A549 (cell line): ENCODE measurements around the gene MAB21L3. TPM values are rescaled to one million over a fixed set of nuclear protein-coding genes. Genes with fewer than 3 reads are reported as not detected.

Source experiments
- ATAC-seq, 2 experiments: fragments of 200-7000 bp in 1 of 2; fragments of >200 bp in 1 of 2; cut with Nextera tagmentation in 1 of 2; cut with Tn5 transposase in 1 of 2; 3 replicates each; pipeline versions ENCODE4 v1.8.0 to v1.9.1; 2018 to 2020; ENCODE audit warnings: mild to moderate bottlenecking in 1 of 2, moderate library complexity in 1 of 2
- CTCF ChIA-PET: fragments of 300-600 bp; sonication (Branson Sonifier 250); formaldehyde crosslinking; extraction: SDS; loops from one replicate; lab custom pipeline; 2021; ENCODE audit warnings: antibody characterized with exemption, inconsistent platforms; lab: Yijun Ruan, JAX
- POLR2A ChIA-PET: fragments of 350-600 bp; formaldehyde crosslinking; extraction: SDS; loops from one replicate; lab custom pipeline; 2021; ENCODE audit warnings: antibody characterized with exemption, inconsistent platforms; lab: Yijun Ruan, JAX
- DNase-seq, 2 experiments: peaks; one replicate each; pipeline versions ENCODE4 v3.0.0 to v3.0.0-alpha.2; 2011 to 2016; ENCODE audit warnings: low read depth in 1 of 2, low spot score in 1 of 2
- FAIRE-seq: peaks from 2 replicates; lab custom pipeline; 2011; peaks lifted over from hg19 to GRCh38; lab: Jason Lieb, UNC
- H3K27ac ChIP-seq, 2 experiments: fragments of >200 bp; sonication (Bioruptor Twin); formaldehyde crosslinking; 3 replicates each; pipeline ENCODE4 v1.5.1; 2016 to 2017
- H3K4me1 ChIP-seq: fragments of >200 bp; sonication (Bioruptor Twin); formaldehyde crosslinking; 3 replicates; pipeline ENCODE4 v1.6.1; 2016
- H3K4me2 ChIP-seq: fragments of >200 bp; sonication (Bioruptor Twin); formaldehyde crosslinking; 3 replicates; pipeline ENCODE4 v1.6.1; 2016
- H3K4me3 ChIP-seq: fragments of >200 bp; sonication (Bioruptor Twin); formaldehyde crosslinking; 3 replicates; pipeline ENCODE4 v1.5.1; 2016
- H3K9me3 ChIP-seq: fragments of >200 bp; sonication (Bioruptor Twin); formaldehyde crosslinking; 3 replicates; pipeline ENCODE4 v1.6.1; 2016
- CBX8 ChIP-seq: fragments of 200-600 bp; sonication (generic); IDR thresholded peaks from 2 replicates; pipeline ENCODE4 v1.6.1; 2016
- CHD4 ChIP-seq: fragments of 200-600 bp; sonication (generic); IDR thresholded peaks from 2 replicates; pipeline ENCODE4 v1.6.1; 2016; ENCODE audit warnings: antibody characterized with exemption, mild to moderate bottlenecking, borderline replicate concordance
- FOSB ChIP-seq: fragments of 250-450 bp; sonication (Bioruptor Pico); IDR thresholded peaks from 2 replicates; pipeline ENCODE4 v1.5.0; 2020; ENCODE audit warnings: mild to moderate bottlenecking, moderate library complexity
- FOSL2 ChIP-seq, 2 experiments: fragments of 450-650 bp in 1 of 2; fragments of >200 bp in 1 of 2; sonication (Bioruptor Twin) in 1 of 2; formaldehyde crosslinking; IDR thresholded peaks; 2 replicates each; pipeline versions ENCODE4 v1.5.0 to v1.6.1; 2016 to 2020; ENCODE audit warnings: mild to moderate bottlenecking in 1 of 2, moderate library complexity in 1 of 2
- FOXS1 ChIP-seq: fragments of 250-450 bp; sonication (Bioruptor Pico); IDR thresholded peaks from 2 replicates; pipeline ENCODE4 v1.5.0; 2020; ENCODE audit warnings: mild to moderate bottlenecking, moderate library complexity
- GATA3 ChIP-seq: IDR thresholded peaks from 2 replicates; pipeline ENCODE4 v1.6.1; 2012; ENCODE audit warnings: borderline replicate concordance
- HOXA7 ChIP-seq: fragments of 250-450 bp; sonication (Bioruptor Pico); IDR thresholded peaks from 2 replicates; pipeline ENCODE4 v1.5.0; 2020; ENCODE audit warnings: mild to moderate bottlenecking, moderate library complexity
- HOXB13 ChIP-seq: fragments of 250-450 bp; sonication (Bioruptor Pico); IDR thresholded peaks from 2 replicates; pipeline ENCODE4 v1.5.0; 2020; ENCODE audit warnings: low read depth, mild to moderate bottlenecking, moderate library complexity
- HOXB5 ChIP-seq: fragments of 250-450 bp; sonication (Bioruptor Pico); IDR thresholded peaks from 2 replicates; pipeline ENCODE4 v1.5.0; 2020; ENCODE audit warnings: mild to moderate bottlenecking, moderate library complexity
- JUN ChIP-seq, 2 experiments: fragments of >200 bp; sonication (Bioruptor Twin); formaldehyde crosslinking; IDR thresholded peaks; 2 replicates in 1 of 2; 3 replicates in 1 of 2; pipeline ENCODE4 v1.6.1; 2016 to 2017
- KDM5A ChIP-seq: fragments of 200-600 bp; sonication (generic); IDR thresholded peaks from 2 replicates; pipeline ENCODE4 v1.6.1; 2016; ENCODE audit warnings: antibody characterized with exemption, mild to moderate bottlenecking
- MAZ ChIP-seq: fragments of 150-350 bp; IDR thresholded peaks from 2 replicates; pipeline ENCODE4 v1.6.1; 2014; ENCODE audit warnings: antibody characterized with exemption, low read depth, low read length, borderline replicate concordance
- NFE2L2 ChIP-seq: fragments of 150-350 bp; conservative IDR thresholded peaks from 2 replicates; pipeline ENCODE4 v1.6.1; 2014; ENCODE audit warnings: low read length
- NR3C1 ChIP-seq: fragments of >200 bp; sonication (Bioruptor Twin); formaldehyde crosslinking; IDR thresholded peaks from 3 replicates; pipeline ENCODE4 v1.6.1; 2017
- RARB ChIP-seq: fragments of 250-450 bp; sonication (Bioruptor Pico); IDR thresholded peaks from 2 replicates; pipeline ENCODE4 v1.8.0; 2021; ENCODE audit warnings: mild to moderate bottlenecking, moderate library complexity
- SREBF2 ChIP-seq: fragments of 450-650 bp; IDR thresholded peaks from 2 replicates; pipeline ENCODE4 v1.6.1; 2014; ENCODE audit warnings: mild to moderate bottlenecking, moderate library complexity
- TFCP2L1 ChIP-seq: fragments of 250-450 bp; sonication (Bioruptor Pico); IDR thresholded peaks from 2 replicates; pipeline ENCODE4 v1.5.0; 2021; ENCODE audit warnings: mild to moderate bottlenecking
- TP53 ChIP-seq: fragments of 250-450 bp; sonication (Bioruptor Pico); IDR thresholded peaks from 2 replicates; pipeline ENCODE4 v1.5.0; 2021; ENCODE audit warnings: mild to moderate bottlenecking, moderate library complexity
- ZC3H11A ChIP-seq: fragments of 450-650 bp; IDR thresholded peaks from 2 replicates; pipeline ENCODE4 v1.6.1; 2014; ENCODE audit warnings: antibody characterized with exemption, mild to moderate bottlenecking
- ZNF302 ChIP-seq: fragments of 250-450 bp; sonication (Bioruptor Pico); IDR thresholded peaks from 2 replicates; pipeline ENCODE4 v1.9.0; 2021; ENCODE audit warnings: inconsistent platforms, mild to moderate bottlenecking, moderate library complexity
- ZSCAN20 ChIP-seq: fragments of 250-450 bp; sonication (Bioruptor Pico); IDR thresholded peaks from 2 replicates; pipeline ENCODE4 v1.8.0; 2022; ENCODE audit warnings: mild to moderate bottlenecking, moderate library complexity
- WGBS: methylation state at CpG from one replicate; pipeline ENCODE4 v1.1.6; 2017; ENCODE audit errors: missing lambda C conversion rate; 5-methylcytosine and 5-hydroxymethylcytosine counted together
- polyA plus RNA-seq, 4 experiments: library from polyadenylated mRNA; depleted of rRNA in 3 of 4; stranded (reverse); fragments of >200 nt; fragmentation: RNase III in 1 of 4; extraction: RNeasy Plus Mini Kit Qiagen cat#74134 plus additional on column Dnase treatment in 1 of 4; gene quantifications; 2 replicates in 3 of 4; 3 replicates in 1 of 4; pipeline ENCODE4 v1.2.3, GENCODE V29; 2011 to 2017
- TF ChIP-seq, protein P1 (sequence below): fragments of 250-450 bp; sonication (Bioruptor Pico); IDR thresholded peaks from 2 replicates; pipeline ENCODE4 v1.5.0; 2021; ENCODE audit warnings: mild to moderate bottlenecking, moderate library complexity, borderline replicate concordance
- TF ChIP-seq, protein P2 (sequence below): fragments of 200-600 bp; sonication (generic); IDR thresholded peaks from 2 replicates; pipeline ENCODE4 v1.6.1; 2016; ENCODE audit warnings: antibody characterized with exemption, mild to moderate bottlenecking, moderate library complexity
- TF ChIP-seq, protein P3 (sequence below): fragments of 450-650 bp; IDR thresholded peaks from 2 replicates; pipeline ENCODE4 v1.6.1; 2014; ENCODE audit warnings: antibody characterized with exemption
- TF ChIP-seq, protein P4 (sequence below): IDR thresholded peaks from 2 replicates; pipeline ENCODE4 v1.6.1; 2012
- TF ChIP-seq, protein P5 (sequence below): IDR thresholded peaks from 2 replicates; pipeline ENCODE4 v1.6.1; 2012
- TF ChIP-seq, protein P6 (sequence below): IDR thresholded peaks from 2 replicates; pipeline ENCODE4 v1.6.1; 2012; ENCODE audit warnings: low read depth, borderline replicate concordance

Gene MAB21L3
- polyA plus RNA-seq, 2 of the 4 experiments (the other 2 are of a cell fraction): 0.03 to 0.09 TPM

DNA sequence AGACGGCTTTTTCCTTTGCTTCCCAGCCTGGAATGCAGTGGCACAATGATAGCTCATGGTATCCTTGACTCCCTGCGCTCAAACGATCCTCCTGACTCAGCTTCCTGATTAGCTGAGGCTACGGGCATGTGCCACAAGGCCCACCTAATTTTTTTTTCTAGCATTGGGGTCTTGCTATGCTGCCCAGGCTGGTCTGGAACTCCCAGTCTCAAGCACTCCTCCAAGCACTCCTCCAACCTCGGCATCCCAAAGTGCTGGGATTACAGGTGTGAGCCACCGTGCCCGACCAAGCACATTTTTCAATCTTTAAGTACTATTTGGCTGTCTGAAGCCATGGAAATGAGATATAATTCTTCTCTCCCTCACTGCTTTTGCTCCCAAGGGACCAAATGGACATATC lies 58.7 kb downstream of the MAB21L3 start:
- Histone ChIP-seq H3K4me1 (no peaks in the 10 kb centered on the region), H3K27ac (no peak overlapping the region), H3K4me3 (no peak overlapping the region), H3K4me2 (no peak overlapping the region), H3K9me3 (no peaks in the 10 kb centered on the region)
- no peak for ATAC-seq
- FAIRE-seq: no peak
- TF ChIP-seq RARB: no peak
- no peak for TF ChIP-seq MAZ
- TF ChIP-seq, protein P1, sequence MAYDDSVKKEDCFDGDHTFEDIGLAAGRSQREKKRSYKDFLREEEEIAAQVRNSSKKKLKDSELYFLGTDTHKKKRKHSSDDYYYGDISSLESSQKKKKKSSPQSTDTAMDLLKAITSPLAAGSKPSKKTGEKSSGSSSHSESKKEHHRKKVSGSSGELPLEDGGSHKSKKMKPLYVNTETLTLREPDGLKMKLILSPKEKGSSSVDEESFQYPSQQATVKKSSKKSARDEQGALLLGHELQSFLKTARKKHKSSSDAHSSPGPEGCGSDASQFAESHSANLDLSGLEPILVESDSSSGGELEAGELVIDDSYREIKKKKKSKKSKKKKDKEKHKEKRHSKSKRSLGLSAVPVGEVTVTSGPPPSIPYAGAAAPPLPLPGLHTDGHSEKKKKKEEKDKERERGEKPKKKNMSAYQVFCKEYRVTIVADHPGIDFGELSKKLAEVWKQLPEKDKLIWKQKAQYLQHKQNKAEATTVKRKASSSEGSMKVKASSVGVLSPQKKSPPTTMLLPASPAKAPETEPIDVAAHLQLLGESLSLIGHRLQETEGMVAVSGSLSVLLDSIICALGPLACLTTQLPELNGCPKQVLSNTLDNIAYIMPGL: no peak
- TF ChIP-seq CBX8: no peak
- no peak for TF ChIP-seq HOXA7
- TF ChIP-seq, protein P2, sequence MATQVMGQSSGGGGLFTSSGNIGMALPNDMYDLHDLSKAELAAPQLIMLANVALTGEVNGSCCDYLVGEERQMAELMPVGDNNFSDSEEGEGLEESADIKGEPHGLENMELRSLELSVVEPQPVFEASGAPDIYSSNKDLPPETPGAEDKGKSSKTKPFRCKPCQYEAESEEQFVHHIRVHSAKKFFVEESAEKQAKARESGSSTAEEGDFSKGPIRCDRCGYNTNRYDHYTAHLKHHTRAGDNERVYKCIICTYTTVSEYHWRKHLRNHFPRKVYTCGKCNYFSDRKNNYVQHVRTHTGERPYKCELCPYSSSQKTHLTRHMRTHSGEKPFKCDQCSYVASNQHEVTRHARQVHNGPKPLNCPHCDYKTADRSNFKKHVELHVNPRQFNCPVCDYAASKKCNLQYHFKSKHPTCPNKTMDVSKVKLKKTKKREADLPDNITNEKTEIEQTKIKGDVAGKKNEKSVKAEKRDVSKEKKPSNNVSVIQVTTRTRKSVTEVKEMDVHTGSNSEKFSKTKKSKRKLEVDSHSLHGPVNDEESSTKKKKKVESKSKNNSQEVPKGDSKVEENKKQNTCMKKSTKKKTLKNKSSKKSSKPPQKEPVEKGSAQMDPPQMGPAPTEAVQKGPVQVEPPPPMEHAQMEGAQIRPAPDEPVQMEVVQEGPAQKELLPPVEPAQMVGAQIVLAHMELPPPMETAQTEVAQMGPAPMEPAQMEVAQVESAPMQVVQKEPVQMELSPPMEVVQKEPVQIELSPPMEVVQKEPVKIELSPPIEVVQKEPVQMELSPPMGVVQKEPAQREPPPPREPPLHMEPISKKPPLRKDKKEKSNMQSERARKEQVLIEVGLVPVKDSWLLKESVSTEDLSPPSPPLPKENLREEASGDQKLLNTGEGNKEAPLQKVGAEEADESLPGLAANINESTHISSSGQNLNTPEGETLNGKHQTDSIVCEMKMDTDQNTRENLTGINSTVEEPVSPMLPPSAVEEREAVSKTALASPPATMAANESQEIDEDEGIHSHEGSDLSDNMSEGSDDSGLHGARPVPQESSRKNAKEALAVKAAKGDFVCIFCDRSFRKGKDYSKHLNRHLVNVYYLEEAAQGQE: no peak
- no peak for TF ChIP-seq ZNF302 (CRISPR knock-in tag)
- TF ChIP-seq GATA3: no peak
- no peak for TF ChIP-seq FOSB (CRISPR knock-in tag)
- no peak for TF ChIP-seq TFCP2L1
- TF ChIP-seq HOXB5 (CRISPR knock-in tag): no peak
- TF ChIP-seq, protein P3, sequence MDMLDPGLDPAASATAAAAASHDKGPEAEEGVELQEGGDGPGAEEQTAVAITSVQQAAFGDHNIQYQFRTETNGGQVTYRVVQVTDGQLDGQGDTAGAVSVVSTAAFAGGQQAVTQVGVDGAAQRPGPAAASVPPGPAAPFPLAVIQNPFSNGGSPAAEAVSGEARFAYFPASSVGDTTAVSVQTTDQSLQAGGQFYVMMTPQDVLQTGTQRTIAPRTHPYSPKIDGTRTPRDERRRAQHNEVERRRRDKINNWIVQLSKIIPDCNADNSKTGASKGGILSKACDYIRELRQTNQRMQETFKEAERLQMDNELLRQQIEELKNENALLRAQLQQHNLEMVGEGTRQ: no peak
- TF ChIP-seq, protein P4, sequence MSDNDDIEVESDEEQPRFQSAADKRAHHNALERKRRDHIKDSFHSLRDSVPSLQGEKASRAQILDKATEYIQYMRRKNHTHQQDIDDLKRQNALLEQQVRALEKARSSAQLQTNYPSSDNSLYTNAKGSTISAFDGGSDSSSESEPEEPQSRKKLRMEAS: no peak
- TF ChIP-seq NR3C1: no peak
- no peak for TF ChIP-seq SREBF2
- 84% methylated on average over 7 of the region's 7 CpGs for WGBS
- ChIA-PET POLR2A (no interaction called here), CTCF (interaction anchor here (0.7 to 1.9 kb wide), 3 partner anchors 18 to 316 kb away, joined by 3 to 15 read pairs (median 8); no protein-coding TSS in a partner anchor)
- DNase-seq: no peak

DNA sequence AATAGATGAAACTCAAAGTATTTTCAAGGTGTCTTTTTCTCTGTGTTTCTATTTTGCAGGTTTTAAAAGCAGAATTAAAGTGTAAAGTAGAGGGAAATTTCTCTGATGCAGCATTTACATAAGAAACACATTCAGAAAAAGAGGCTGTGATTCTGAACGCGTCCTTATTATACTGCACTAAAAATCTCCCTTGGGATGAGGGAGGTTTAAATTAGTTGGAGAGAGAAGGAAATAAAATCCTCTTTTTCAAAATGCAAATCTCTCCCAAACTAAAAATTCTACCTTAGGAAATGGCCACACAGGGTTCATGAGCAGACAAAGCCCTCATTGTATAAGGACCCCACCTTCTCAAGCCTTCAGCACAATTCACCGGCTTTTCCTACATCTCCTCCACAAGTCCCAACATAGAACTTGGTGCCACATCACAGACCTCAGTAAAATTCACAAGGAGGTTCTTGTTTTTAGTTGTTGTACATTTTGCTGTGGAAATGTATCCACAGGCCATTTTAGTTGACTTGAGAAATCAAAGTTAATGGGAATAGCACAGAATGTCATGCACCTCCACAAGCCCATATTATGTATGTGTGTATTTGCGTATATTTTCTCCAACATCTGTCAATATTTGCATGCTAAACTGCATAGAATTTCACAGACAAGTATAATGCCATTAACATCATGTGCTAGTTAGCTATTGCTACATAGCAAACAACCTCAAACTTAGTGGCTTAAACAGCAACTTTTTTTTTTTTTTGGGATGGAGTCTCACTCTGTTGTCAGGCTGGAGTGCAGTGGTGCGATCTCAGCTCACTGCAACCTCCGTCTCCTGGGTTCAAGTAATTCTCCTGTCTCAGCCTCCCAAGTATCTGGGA lies 59.8 kb downstream of the MAB21L3 start:
- ATAC-seq (no peak), FAIRE-seq (no peak), DNase-seq (no peak)
- Histone ChIP-seq H3K4me2 (no peak overlapping the region), H3K4me1 (no peaks in the 10 kb centered on the region), H3K4me3 (no peak overlapping the region), H3K27ac (no peak overlapping the region), H3K9me3 (no peaks in the 10 kb centered on the region)
- WGBS: 85% methylated on average over 6 of the region's 6 CpGs
- CTCF ChIA-PET: interaction anchor here (0.6 to 2.1 kb wide), 3 partner anchors 19 to 329 kb away, joined by 3 to 7 read pairs (median 3); no protein-coding TSS in a partner anchor
- POLR2A ChIA-PET: no interaction called here
- TF ChIP-seq ZSCAN20 (CRISPR knock-in tag) (no peak), FOSL2 (IDR thresholded peaks at IDR 0.05) (no peak), FOSL2 (CRISPR knock-in tag; IDR thresholded peaks at IDR 0.05) (no peak), FOXS1 (CRISPR knock-in tag) (no peak), KDM5A (no peak), HOXB13 (CRISPR knock-in tag) (no peak), JUN (IDR thresholded peaks at IDR 0.05) (no peak), CHD4 (no peak), TP53 (CRISPR knock-in tag) (no peak), ZC3H11A (no peak), NFE2L2 (no peak)
- TF ChIP-seq, protein P1: no peak
- TF ChIP-seq, protein P5, sequence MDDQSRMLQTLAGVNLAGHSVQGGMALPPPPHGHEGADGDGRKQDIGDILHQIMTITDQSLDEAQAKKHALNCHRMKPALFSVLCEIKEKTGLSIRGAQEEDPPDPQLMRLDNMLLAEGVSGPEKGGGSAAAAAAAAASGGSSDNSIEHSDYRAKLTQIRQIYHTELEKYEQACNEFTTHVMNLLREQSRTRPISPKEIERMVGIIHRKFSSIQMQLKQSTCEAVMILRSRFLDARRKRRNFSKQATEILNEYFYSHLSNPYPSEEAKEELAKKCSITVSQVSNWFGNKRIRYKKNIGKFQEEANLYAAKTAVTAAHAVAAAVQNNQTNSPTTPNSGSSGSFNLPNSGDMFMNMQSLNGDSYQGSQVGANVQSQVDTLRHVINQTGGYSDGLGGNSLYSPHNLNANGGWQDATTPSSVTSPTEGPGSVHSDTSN: no peak
- TF ChIP-seq, protein P6, sequence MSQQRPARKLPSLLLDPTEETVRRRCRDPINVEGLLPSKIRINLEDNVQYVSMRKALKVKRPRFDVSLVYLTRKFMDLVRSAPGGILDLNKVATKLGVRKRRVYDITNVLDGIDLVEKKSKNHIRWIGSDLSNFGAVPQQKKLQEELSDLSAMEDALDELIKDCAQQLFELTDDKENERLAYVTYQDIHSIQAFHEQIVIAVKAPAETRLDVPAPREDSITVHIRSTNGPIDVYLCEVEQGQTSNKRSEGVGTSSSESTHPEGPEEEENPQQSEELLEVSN: no peak
- TF ChIP-seq, protein P4: no peak
